Stimulated activated CD4-positive, alpha-beta T cell treated with anti-CD3 and anti-CD28 coated beads, Interleukin-1b, Interleukin-23, amount 100 ng/mL, for 24 hours (primary cell): ENCODE measurements around the gene MRPS18B.
"Not testable (repeated sequence)": the region's sequence is repeated elsewhere in the genome, so short reads cannot be mapped to it uniquely, and the experiment has no call there.

ENCODE experiments used
- DNase-seq, 4 experiments: peaks; one replicate each; pipeline ENCODE4 v3.0.0-alpha.2; 2020; ENCODE audit warnings: low read depth in 4 of 4, low spot score in 1 of 4

Gene MRPS18B

DNA sequence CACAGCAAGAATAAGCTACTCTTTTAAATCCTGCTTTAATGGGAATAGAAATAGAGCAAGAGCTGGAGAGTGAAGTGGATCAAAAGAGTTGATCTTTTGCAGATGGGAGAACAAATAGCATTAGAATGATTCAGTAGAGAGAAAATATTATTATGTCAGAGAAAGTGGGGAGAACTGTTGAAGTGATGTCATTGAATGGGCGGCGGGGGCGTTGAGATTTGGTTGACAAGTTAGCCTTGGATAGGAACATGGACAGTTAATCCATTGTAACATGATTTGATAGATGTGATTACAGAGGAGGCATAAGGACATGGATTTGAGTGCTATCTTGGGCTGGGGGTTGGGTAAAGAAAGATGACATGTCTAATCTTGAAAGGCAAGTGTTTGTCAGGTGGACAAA lies 18.2 kb downstream of the MRPS18B start:
- no peak for DNase-seq

DNA sequence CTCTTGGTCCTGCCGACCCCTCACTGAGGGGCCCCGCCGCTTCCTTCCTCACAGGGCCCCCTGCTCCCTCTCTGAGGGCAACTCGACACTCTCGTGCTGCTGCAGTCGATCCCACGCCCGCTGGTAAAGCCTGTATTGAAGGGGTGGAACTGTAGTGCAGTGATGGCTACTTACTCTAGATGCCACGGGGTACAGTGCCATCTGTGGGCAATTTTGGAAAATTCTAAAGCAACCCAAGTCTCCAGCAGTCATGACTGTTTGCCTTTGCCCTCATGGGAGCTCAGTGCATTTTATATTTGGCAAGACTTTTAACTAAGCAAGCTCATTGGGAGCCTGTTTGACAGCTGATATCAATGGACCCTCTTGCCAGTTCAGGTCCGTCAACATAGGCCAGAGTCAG lies 22.8 kb downstream of the MRPS18B start:
- no peak for DNase-seq

DNA sequence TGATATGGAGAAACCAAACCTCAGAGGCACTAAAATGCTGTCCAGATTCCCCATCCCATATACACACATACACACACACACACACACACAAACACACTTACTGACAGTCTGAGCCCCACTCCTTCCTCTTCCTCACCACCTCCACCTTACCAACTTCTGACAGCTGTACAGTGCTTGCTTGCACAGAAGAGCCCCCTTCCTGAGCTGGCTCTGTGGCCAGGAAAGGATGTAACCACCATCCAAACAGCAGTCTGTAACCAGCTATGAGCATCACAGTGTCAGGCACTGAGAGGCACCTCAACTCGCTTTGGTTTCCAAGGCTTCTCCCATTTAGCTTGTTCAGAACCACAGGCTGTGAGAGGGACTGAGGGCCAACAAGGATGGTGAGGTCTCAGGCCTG lies 23.4 kb downstream of the MRPS18B start:
- DNase-seq, result no peak

DNA sequence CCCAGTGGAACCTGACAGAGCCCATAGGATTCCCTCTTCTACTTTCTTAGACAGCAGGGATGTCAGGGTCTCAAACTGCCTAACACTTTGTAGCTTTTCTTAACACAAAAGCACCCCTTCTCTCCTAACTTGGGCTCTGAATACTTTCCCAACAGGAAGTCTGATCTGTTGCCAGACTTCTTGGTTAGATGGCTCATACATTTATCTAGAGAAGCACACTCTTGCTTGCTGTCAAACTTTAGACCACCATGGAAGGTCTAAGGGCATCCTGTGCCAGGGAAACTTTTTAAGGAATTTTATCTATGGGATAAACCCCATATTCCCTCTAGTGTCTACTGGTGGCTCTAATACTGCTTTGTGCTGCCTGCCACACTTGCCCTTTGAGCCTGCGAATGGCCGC lies 26.0 kb downstream of the MRPS18B start:
- DNase-seq, result no peak

DNA sequence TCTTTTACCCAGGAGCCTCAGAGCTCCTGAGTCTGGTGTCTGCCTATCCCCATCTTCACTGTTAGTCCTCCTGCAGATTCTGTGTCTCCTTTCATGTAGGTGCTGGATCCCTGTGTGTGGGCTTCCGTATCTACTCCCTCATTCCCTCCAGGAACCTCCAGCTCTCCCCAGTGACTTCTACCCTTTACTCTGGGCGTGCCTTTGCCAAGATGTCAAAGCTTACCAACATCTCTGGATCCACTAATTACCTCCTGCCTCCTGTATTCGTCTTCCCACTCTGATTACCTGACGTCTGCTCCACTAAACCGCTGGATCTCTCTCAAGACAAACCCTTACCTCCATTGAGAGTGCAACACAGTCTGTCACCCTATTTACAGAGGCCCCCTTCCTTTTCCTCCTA lies 27.1 kb downstream of the MRPS18B start:
- DNase-seq, result no peak

DNA sequence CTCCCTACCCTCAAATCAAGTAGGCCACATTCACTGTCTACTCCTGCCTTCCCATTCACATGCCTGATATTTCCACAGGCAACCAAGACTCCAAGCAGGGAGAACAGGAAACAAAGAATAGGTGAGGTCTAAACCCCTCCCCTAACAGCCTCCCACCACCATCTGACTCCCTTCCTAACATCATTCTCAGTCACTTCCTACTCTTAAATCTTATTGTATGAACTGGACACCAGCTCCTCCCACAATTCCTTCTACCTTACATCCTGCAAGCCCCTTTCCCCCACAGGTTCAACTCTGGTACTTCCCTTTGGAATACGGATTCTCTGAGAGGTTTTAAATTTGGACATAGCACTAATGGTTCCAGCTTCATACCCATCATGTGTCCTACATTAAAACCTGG lies 28.3 kb downstream of the MRPS18B start:
- DNase-seq, result no peak

DNA sequence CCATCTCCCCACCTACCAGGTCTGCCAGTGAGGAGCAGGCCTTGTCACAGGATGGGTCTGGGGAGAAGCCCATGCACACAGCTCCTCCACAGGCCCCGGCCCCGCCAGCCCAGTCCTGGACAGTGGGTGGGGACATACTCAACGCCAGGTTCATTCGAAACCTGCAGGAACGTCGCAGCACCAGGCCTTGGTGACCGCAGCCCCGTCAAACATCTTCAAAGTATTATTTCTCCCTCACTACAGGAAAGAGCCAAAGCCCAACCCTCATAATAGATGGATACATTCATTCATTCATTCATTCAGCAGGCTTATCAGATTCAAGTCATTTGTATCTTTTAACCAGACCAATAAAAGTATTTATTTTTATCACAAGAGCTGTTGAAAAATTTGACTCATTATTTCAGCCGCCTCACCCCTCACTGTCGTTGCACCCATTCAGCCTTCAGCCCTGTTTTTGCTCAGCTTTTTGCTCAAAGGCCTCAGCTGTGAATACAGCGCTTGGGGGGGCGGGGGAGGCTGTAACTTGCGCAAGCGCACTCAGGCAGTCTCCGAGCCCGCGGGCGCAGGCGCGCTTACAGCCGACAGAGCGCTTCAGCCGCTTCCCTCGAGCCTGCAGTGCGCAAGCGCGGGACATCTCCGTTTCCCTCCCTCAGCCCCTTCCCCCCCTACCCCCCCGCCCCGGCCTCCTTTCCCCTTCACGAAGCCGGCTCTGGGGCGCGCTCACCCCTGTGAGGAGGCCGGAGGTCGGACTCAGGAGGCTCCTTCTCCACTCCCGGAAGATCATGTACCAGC lies 29.0 kb downstream of the MRPS18B start, which contains the start of gene C6orf136:
TSS of gene C6orf136 (plus strand) at position 684 of the 792 bp plus-strand sequence. CDS start at position 783, 99 bp downstream.
- peak; percentile 67 to 87 (median 84) for DNase-seq

DNA sequence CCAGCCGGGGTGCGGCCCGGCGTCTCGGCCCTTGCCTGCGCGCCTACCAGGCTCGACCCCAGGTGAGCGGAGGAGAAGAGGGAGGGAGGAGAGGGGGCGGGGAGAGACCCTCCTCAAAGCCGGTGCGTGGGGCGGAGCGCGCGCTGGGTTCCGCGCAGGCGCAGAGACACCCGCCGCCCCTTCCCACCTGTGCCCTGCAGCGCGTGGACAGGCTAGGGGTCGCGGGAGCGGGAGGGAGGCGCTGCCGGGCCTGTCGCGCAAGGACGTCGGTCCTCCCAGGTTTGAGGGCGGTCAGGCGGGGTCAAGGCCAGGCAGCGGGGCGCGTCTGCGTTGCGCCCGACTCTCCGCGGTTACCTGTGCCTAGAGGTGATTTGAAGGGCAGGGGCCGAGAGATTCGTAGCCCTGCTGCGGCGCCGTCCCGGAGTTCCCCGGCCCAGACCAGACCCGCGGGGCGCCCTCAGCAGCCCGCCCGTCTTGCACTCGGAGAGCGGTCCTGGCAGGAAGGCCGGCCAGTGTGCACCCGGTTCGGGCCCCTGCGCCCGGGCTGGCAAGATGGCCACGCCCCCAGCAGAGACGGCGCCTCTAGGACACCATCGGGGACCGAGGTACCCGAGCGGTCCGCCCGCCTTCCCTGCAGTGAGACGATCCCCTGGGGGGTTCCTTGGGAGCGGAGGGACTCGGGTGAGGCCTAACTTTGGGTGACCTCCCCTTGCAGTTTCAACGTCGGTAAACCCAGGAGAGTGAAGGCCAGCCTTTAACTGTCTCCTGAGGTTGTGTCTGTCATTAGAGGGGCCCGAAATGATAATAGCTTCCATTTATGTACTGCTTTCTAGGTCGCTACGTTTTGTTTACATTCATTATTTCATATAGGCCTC lies 29.8 kb downstream of the MRPS18B start:
- peak; percentile 59 to 71 (median 62) for DNase-seq

DNA sequence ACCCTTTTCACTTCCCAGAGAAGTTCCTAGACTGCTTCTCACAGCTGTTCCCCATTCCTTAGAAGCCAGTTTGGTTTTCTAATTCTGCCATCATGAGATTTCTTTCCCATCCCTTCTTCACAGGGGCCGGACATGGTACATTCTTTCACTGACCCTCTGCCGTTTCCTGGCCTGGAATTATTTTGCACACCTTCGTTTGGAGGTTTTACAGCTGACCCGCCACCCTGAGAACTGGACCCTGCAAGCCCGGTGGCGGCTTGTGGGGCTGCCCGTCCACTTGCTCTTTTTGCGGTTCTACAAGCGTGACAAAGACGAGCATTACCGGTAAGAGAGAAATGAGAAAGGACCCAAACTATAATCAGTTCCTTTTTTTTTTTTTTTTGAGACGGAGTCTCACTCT lies 33.5 kb downstream of the MRPS18B start:
- DNase-seq, result no peak

DNA sequence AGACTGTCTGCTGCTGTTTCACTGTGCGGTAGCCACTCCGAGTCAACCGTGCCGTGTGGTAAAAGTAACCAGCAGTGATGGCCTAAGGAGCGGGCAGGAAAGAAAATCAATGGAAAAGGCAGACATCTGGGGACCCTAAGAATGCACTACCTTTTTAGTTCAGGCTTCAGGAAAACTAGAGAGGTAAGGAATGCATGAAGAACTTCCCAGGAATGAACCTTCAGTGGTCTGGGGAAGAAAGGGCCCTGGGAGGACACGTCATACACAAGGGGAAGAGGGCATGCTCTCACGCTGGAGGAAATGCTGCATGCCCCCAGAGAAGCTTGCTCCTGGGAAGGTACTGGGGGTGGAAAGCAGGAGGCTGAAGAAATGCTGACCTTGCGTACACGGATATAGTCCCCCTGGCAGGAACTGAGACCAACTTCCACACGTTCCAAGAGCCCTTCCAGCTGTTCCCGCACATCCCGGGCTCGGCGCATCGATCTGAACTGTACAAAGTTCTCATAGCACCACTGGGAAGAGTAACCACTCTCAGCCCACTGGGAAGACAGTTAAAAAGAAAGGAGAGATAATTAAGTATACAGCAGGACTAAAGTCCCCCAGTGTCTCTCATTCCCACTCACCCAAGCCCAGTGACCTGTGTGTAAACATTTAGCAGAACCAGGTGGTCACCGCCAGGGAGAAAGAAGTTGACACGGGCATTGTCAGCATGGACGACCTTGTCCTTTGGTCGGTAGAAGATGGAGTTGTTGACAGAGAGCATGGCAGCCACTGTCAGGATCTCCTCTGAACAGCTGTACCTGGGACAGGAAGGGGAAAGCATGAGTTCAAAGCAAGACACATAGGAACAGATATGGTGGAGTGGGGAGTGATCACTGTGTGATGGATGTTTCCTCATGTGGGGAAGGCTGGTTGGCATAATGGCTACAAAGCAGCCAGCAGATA lies 37.4 kb downstream of the MRPS18B start:
- no peak for DNase-seq

DNA sequence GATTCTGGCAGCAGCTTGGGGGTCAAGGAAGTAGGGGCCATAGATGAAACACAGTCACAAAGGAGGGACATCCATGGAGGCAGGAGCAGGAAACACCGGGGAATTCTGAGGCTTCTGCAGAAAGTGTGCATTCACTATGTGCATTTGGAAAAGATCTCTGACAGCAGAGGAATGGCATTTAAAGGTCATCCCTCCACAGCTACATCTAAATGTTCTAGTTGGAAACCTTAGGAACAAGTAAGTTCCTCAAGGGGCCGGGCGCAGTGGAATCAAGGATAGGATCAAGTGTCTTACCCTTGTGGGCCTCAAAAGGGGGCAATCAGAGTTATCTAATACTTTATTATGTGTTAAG lies 38.1 kb downstream of the MRPS18B start:
- DNase-seq, result no peak

DNA sequence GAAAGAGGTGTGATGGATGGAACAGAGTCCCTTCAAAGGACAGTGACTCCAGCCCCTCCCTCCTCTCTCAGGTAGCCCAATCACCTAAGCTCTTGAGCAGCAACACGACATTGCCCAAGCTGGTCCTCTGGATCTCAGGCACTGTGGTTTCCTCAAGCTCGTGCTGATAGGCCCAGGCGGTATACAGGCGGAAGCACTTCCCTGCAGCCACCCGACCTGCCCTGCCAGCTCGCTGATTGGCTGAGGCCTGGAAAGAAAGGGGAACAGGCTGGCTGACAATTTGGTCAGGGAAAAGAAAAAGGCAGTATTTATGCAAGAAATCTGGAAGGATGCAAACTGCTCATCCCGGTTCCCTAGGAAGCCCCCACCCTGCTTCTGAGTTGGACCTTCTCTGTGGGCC lies 38.9 kb downstream of the MRPS18B start:
- DNase-seq, result no peak

DNA sequence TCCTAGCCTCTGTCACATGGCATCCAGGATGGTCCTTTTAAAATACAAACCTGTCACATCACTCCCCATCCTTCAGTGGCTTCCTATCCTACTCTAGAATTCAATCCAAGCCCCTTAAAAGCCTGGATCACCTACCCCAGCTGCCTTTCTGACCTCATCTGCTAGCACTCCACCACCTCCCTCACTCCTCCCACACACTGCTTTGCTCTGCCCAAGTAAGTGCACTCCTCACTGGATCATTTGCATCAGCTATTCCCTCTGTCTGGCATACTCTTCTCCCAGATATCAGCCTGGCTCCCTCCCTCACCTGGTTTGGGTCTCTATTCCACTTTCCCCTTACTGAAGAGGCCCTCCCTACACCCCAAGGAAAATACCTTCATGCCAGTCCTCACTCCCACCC lies 39.8 kb downstream of the MRPS18B start:
- DNase-seq, result no peak

DNA sequence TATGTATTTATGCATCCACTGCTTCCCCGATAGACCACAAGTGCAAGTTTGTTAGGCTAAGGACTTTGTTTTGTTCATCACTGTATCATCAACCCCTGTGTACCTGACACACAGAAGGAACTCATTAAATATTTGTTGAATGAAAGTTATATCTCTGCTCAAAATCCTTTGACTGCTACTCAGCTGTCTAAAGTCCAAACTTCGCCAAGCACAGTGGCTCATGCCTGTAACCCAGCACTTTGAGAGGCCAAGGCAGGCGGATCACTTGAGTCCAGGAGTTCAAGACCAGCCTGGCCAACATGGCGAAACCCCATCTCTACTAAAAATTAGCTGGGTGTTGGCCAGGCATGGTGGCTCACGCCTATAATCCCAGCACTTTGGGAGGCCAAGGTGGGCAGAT lies 40.3 kb downstream of the MRPS18B start:
- not testable (repeated sequence) for DNase-seq

DNA sequence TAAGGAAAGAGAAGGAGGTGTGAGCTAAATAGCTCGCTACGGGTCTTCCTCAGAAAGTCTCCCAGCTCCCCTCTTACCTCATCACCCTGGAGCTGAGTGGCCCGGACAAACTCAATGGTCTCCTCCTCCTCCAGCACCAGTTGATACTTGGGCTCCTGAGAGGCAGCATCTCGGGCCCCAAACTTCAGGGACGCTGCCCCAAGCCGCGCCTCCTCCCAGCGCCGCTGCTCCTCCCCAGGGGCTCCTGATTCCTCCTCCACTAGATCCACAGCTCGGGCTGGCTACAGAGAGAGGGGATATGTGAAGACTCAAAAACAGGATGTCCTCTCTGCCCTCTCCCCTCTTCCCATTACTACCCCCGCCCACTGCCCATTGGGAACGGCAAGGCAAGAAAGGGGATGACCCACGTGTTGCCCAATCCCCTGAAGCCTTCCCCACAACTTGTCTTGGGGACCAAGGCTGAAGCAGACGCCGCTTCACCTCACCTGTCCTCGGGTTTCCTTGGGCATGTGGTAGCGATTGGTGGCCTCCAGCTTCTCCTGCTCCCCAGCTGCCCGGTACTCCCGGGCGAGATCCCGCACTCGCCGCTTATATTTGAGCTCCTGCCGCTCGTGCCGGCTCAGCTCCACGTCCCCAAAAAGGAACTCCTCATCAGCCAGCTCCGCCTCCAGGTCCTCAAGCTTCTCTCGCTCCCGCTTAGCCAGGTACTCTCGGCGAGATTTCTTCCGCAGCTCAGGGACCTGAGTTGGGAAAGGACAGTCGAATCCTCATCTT lies 47.5 kb downstream of the MRPS18B start:
- no peak for DNase-seq

DNA sequence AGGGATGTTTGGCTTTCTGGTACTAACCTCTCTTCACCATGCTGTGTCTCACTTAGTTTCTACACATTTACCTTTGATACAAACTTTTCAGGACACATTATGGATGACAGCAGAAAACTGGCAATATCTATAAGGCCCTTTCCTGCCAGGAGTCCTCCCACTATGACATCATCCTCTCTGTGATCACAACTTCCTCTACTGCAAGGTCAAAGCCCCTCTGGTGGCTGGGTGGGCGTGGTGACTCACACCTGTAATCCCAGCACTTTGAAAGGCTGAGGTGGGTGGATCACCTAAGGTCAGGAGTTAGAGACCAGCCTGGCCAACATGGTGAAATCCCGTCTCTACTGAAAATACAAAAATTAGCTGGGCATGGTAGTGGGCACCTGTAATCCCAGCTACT lies 48.7 kb downstream of the MRPS18B start:
- DNase-seq, result not testable (repeated sequence)

DNA sequence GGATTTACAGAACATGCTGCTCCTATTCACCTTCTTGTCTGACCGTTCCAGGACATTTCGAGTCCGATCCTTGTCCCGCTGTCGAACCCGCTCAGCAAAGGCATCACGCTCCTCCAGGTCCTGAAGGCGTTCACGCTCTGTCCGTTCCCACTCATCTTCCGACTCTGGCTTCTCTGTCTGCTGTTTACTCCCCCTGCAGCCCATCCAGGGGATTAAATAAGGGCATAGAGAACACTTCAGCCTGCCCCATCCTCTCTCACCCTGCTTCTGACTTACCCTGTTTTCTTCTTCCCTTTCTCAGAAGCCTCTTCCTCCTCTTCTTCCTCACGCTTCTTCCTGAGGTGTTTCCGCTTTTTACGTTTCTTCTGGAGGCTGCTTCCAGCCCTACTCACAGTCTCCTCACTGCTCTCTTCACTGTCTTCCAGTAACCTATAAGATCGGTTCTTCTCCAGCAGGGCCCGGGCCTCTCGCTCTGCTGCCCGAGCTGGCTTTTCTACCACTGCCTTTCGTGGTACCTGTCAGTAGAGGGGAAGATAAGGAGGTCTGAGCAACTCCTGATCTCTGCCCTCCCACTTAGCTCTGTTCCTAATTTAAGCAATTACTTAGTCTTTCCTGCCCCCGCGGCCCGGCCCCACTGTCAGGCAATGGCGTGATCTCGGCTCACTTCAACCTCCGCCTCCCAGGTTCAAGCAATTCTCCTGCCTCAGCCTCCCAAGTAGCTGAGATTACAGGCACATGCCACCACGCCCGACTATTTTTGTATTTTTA lies 53.3 kb downstream of the MRPS18B start:
- no peak for DNase-seq

DNA sequence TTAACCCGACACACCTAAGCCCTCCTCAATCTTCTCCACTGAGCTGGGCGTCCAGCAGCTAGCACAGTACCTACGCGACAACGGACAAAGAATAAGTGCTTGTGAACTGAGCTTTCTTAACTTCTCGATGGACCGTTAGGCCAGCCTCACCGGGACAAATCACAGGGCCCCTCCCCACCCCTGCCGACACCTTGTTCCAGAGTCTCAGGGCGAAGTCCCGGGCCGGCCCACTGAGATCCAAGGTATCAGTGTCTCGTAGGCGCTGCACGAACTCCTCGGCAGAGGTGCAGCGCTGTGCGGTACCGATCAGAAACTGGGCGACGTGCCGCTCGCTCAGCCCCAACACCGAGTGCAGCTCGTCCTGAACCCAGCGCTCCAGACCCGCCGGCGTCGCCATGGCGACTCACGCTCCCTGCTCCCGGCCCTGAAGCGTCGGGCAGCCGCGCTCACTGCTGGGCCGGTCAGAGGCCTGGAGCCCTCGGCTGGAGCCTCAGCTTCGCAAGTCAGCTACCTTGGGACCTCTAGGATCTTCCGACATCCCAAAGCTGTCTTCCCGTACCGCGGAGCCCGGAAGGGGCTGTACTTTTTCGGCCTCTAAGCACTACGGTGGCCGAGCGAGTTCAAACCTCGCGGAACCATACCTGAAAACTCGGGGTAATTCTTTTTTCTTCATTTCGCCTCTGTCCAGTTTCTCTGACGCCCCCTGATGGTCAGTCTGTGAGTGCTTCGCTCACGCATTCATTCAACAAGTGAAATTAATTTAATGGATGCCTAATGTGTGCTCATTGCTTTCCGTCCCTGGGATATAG lies 55.0 kb downstream of the MRPS18B start, which contains the start of gene DHX16:
TSS of gene DHX16 (minus strand) at position 562 of the 809 bp plus-strand sequence. CDS start at position 397, 165 bp downstream.
- DNase-seq, result peak; percentile 73 to 88 (median 81)
